ENCODE measurements around the gene SAMD11.

SAMD11 gene

GRCh38 chr1:905071-905749 lies 18.5 kb upstream of the SAMD11 start:
- DNase-seq = peak; percentile 43

DNA sequence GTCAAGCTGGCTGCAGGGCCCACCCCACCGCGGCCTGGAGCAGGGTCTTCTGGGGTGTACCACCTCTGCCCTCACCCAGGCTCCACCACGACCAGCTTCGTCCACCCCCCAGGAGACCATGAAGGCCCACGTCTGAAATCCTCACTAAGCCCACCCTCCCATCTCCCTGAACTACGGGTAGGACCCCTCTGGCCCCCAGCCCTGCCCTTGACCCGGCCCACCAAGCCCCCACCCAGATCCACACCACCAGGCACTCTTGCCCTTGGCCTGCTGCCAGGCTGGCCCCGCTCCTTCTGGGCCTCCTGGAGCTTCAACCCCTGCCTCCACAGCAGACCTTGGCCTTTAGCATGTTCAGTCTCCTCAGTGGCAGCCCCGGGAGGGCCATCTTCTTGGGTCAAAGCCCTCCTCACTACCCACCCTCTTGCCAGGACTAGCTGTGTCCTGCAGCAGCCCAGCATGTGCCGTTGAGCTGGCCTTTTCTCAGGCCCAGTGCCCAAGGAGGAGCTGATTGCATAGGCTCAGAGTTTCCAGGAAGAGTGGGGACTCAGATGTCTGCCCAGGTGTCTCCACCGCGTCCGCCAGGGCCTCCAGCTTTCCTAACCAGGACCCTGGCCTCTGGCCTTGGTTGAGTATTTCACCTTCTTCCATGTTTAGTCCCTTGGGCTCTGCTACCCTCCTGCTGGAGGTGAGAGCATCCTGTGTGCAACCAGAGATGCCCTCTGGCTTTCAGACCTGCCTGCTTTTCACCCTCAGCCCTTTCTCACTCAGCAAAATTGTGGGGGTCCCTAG lies 17.7 kb upstream of the SAMD11 start:
- DNase-seq = no peak

GRCh38 chr1:906600-907420 lies 16.9 kb upstream of the SAMD11 start:
- no peak for DNase-seq

- DNase-seq = no peak
These were observed 15.9 kb upstream of the SAMD11 start for GRCh38 chr1:907611-908451.

- DNase-seq = no peak
These were observed 15.1 kb upstream of the SAMD11 start for GRCh38 chr1:908661-909060.

DNA sequence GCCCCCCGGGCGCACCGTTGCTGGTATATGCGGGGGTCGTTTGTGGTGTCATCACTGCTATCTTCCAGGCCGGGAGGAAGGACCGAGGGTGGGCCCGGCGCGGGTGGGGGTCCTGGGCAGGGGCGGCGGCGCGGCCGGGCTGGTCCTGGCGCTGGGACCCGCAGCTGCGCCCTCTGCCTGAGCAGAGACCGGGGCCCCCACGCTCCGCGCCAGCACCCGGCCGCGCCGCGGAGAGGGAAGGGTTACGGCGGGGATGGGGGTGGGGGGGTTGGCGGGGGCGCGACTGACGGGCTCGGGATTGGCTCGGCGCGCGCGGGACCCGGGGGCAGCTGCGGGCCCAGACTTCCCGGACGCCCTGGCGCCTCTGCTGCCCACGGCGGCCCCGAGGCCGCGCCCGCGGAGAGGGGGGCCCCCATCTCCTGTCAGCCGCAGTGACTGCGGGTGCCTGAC lies 13.8 kb upstream of the SAMD11 start:
- no peak for DNase-seq

GRCh38 chr1:910311-910880 lies 13.3 kb upstream of the SAMD11 start:
- no peak for DNase-seq

DNA sequence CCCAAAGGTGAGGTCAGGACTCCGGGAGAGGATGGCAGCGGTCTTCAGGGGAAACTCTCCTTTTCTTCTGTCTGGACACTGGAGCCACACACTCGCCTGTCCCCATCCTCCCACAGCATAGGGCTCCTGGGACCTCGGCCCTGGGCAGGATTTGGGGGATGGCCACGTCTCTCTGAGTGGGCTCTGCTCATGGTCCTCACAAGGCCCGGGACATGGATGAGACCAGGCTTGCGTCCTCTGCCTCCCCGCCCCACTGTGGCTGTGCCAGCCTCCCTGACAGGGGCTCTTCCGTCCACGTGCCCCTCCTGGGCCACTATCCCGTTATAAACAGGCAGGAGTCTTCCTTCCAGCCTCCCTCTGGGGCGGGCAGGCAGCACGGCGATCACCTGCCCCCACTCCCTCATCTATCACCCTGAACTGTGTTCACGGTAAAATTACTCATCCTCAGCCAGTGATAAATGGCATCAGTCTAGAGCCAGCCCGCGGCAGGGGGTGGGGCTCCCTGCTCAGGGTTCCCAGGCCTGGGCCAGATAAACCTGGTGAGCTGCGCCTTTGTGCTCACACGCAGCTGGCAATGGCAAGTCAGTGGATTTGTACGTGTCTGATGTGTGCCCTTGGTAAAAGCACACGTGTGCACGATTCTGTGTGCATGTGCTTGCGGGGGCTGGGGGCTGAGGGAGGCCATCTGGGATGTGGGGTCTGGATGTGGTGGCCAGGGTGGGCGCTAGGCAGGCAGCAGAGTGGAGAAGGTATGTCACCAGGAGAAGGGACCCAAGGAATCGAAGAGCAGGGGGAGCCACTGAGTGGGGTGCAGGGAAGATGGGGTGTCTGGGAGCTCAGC lies 12.6 kb upstream of the SAMD11 start:
- DNase-seq = no peak

DNA sequence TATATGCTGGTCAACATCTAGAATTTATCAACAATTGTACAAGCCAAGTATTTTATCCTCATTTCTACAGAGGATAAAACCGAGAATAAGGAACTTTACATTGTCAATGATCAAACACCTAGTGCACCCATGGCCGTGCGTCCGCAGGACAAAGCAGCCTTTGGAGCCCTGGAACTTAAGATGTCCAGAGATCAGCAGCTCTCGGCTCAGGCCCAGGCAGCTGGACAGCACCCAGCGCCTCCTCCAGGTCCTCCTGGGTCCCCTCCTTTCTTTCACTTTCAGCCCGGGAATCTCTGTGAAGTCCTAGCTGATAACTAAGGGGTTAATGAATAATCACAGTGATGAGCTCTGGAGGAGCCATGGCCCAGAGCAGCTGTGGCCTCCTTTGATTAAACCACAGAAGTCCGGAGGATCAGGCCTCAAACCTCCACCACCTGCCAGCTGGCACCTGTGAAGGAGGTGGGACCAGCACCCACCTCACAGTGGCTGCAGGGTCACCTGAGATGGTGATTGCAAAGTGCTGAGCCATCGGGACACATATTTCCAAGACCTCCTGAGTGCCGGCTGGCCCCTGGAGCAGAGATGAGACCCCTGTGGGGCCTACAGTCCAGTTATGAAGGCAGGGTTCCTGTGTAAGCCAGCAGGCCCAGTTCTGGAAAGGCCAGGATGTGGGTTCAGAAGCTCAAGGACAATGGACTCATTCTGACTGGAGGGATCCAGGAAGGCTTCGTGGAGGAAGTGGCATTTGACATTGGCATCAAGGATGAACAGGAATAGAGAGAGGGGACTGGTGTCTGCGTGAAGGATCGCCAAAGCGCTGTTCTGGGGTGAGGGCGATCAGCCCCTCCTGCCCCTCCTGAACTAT lies 11.6 kb upstream of the SAMD11 start:
- no peak for DNase-seq

DNA sequence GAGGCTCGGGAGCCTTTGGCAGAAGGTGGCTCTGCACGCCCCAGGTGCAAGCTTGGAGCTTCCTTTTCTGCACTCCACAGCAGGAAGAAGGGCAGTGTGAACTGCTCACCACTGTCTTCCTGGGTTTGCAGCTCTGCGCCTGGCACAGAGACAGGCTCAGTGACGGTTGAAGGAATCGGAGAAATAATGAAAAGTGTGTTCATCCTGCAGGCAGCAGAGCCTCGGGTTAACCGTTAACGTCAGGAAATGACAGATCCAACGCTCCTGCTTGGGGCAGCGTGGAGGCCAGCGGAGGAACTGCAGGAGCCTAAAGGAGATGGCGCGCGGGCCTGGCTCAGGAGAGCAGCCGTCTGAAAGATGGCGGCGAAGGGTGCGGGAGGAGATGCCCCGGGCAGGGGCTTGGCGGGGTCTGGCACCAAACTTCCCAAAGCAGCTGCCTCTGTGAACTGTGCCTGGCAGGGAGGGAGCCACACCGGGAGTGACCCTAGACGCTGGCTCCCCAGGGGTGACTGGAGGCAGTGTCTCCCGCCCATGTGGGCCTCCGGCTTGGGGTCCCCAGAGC lies 10.9 kb upstream of the SAMD11 start:
- DNase-seq = no peak

DNA sequence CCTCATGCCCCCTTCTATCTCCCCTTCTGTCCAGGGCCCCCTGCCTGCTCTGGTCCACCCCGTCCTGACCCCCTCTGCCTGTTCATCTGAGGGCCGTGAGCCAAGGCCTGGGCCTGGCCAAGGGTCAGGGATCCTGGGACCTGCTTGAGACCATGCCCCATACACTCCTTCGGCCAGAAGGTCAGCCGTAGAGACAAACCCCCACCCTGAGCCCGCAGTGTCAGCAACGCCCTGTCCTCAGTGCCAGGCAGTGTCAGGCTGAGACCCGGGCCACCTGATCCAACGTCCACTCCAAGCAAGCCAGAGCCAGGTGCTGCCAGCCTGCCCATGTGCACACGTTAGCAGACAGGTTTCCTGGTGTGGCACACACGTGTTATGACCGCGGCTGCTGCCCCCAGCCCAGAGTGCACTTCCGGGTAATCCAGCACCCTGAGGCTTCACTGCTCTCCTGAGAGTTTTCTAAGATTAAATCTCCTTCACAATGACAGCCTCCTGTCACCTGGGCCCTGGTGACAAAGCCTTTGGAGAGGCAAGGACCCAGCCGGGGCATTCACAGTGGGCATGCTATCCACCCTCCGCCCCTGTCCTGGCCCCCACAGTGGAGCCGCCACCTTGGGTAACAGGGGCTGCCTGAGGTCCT lies 10.1 kb upstream of the SAMD11 start:
- DNase-seq = no peak

DNA sequence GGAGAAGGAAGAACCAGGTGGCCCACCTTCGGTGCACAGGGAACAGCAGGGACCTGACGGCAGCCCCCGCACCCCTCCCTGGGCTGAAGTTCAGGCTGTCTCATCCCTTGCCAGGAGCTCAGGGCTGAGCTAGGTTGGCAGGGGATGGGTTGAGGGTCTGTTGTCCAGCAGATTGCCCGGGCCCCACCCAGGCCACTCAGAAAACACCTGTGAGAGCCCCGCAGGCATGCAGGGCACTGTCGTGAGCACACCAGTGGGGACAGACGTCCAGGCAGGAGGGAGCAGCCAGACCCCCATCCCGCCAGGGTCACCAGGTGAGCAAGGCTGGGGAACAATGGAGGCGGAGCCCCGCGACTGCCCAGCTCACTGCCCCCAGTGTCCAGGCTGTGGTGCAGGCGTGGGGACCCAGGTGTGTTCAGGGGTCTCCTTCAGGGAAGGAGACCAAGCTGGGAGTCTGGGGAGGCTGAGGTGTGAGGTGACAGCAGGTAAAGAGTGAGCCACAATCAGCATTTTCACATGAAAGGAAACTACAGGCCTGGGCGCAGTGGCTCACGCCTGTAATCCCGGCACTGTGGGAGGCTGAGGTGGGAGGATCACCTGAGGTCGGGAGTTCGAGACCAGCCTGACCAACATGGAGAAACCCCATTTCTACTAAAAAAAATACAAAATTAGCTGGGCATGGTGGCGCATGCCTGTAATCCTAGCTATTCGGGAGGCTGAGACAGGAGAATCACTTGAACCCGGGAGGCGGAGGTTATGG lies 9.4 kb upstream of the SAMD11 start:
- DNase-seq = no peak

DNA sequence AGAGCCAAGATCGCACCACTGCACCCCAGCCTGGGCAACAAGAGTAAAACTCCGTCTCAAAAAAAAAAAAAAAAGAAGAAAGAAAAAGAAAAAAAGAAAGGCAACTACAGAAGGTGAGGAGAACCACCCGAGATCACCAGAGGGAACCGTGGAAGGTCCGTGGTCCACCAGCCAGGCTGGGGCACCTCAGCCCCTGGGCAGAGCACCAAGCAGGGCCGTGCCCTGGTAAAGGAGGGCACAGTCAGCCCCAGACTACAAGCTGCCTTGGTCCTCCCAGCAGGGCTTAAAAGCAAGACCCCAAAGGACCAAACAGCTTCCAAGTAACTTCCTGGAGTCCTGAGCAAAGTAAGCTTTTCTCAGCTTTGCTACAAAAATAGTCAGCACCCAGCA lies 8.8 kb upstream of the SAMD11 start:
- DNase-seq = no peak

- DNase-seq = no peak
These were observed 8.2 kb upstream of the SAMD11 start for GRCh38 chr1:915295-916172.

DNA sequence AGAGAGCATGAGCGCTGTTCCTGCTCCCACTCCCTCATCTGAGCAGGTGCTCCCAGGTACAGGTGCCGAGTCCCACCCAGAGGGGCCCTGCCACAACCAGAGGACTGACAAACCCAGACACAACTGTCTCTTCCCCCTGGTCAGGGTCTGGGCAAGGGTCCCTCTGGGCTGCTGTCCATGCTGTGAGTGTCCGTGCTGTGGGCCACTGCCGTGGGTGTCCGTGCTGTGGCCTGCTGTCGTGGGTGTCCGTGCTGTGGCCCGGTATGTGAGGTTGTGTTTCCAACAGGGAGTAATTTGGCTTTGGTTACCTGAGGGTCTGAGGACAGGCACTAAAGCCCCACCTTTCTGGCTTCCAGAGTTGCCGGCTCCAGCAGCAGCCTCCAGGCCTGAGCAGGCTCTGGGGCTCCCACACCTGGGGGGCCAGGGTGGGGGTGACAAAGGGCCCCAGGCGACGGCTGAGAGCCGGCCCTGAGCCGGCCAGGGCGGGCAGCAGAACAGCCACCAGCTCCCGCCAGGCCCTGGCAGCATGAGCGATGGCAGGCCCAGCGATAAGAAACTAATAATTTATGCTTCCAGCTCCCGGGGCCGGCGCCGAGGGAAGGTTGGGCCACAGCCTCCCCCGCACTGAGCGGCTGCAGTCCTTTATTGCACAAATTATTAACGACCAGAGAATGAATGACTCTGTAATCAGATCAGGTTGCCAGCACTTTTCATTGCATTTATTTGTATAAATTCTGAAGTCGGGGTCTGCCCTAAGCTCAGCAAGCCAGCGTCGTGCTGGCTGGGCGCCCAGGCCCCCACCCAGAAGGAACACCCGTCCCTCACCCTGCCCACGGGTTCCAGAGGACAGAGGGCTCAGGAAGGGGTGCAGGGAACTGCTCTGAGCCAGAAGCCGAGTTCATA lies 7.3 kb upstream of the SAMD11 start:
- peak; percentile 8 for DNase-seq

- DNase-seq = no peak
These were observed 6.7 kb upstream of the SAMD11 start for GRCh38 chr1:917076-917459.
